ENCODE data around the gene MAP7D1. TPM values are rescaled to one million over a fixed set of nuclear protein-coding genes. Genes with fewer than 3 reads are reported as not detected.

Gene MAP7D1
- total and polyA plus RNA-seq, 10 of the 15 experiments (the other 5 are each of a cell fraction or from before 2014, with no cell fraction given), result 4.4 to 97.6 (median 24.2) TPM

DNA sequence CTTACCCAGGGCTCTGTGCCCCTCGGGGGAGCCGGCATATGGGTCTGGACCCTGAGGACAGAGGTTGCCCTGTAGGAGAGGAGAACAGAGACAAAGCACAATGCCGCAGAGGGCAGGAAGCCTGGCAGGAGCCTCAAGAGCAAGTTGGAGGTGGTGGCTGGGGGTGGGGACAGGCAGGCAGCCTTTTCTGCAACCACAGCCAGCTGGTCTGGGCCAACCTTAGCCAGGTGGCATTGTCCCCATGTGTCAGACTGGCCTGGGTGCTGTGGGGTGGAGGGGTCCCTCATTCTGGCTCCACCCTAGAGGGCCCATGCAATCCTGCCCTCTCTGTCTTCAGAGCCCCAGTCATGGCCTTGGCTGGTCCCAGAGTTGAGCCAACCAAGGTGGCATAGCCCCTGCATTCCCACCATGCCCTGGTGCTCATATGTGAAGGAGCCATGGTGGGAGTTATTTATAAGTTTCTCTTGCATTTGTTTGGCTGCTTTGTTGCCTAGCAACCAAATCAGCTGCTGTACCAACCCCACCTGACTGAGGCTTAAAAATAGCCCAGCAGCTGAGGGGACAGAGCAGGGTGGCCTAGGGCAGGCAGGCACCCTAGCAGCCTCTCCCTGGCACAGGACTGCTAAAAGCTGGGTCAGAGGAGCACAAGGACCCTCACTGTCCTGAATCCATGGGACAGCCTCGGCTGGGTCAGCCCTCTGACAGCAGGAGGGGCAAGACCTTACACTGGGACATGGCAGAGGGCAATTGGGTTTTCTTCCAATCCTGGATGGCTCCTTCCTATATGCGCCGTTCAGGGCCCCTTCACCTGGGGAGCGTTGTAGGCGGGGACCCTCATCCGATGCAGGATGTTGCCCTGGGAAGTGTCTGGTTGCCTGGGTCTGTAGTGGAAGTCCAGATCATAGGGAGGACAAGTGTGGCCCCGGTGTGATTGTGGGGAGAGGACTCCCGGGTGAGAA, 19.5 kb downstream of the MAP7D1 start (continued):
- TF ChIP-seq ZBTB40 (IDR thresholded peaks at IDR 0.05; ENCODE audit: borderline replicate concordance), result no peak
- no peak for TF ChIP-seq NBN (IDR thresholded peaks at IDR 0.05)
- TF ChIP-seq STAT1 (conservative IDR thresholded peaks at IDR 0.05), result no peak
- no peak for TF ChIP-seq POLR2A (IDR thresholded peaks at IDR 0.05; ENCODE audit: low read depth, low read length)
- TF ChIP-seq, protein P1, sequence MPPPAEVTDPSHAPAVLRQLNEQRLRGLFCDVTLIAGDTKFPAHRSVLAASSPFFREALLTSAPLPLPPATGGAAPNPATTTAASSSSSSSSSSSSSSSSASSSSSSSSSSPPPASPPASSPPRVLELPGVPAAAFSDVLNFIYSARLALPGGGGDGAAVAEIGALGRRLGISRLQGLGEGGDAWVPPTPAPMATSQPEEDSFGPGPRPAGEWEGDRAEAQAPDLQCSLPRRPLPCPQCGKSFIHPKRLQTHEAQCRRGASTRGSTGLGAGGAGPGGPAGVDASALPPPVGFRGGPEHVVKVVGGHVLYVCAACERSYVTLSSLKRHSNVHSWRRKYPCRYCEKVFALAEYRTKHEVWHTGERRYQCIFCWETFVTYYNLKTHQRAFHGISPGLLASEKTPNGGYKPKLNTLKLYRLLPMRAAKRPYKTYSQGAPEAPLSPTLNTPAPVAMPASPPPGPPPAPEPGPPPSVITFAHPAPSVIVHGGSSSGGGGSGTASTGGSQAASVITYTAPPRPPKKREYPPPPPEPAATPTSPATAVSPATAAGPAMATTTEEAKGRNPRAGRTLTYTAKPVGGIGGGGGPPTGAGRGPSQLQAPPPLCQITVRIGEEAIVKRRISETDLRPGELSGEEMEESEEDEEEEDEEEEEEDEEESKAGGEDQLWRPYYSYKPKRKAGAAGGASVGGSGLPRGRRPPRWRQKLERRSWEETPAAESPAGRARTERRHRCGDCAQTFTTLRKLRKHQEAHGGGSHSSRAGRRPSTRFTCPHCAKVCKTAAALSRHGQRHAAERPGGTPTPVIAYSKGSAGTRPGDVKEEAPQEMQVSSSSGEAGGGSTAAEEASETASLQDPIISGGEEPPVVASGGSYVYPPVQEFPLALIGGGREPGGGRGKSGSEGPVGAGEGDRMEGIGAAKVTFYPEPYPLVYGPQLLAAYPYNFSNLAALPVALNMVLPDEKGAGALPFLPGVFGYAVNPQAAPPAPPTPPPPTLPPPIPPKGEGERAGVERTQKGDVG (CRISPR knock-in tag; IDR thresholded peaks at IDR 0.05), result no peak
- TF ChIP-seq SMC3 (IDR thresholded peaks at IDR 0.05; ENCODE audit: borderline replicate concordance, low read length), result no peak
- no peak for TF ChIP-seq BHLHE40 (IDR thresholded peaks at IDR 0.05; ENCODE audit: borderline replicate concordance in 1 of 2, low read depth in 2 of 2, low read length in 1 of 2)
- TF ChIP-seq, protein P2, sequence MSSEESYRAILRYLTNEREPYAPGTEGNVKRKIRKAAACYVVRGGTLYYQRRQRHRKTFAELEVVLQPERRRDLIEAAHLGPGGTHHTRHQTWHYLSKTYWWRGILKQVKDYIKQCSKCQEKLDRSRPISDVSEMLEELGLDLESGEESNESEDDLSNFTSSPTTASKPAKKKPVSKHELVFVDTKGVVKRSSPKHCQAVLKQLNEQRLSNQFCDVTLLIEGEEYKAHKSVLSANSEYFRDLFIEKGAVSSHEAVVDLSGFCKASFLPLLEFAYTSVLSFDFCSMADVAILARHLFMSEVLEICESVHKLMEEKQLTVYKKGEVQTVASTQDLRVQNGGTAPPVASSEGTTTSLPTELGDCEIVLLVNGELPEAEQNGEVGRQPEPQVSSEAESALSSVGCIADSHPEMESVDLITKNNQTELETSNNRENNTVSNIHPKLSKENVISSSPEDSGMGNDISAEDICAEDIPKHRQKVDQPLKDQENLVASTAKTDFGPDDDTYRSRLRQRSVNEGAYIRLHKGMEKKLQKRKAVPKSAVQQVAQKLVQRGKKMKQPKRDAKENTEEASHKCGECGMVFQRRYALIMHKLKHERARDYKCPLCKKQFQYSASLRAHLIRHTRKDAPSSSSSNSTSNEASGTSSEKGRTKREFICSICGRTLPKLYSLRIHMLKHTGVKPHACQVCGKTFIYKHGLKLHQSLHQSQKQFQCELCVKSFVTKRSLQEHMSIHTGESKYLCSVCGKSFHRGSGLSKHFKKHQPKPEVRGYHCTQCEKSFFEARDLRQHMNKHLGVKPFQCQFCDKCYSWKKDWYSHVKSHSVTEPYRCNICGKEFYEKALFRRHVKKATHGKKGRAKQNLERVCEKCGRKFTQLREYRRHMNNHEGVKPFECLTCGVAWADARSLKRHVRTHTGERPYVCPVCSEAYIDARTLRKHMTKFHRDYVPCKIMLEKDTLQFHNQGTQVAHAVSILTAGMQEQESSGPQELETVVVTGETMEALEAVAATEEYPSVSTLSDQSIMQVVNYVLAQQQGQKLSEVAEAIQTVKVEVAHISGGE (CRISPR knock-in tag; IDR thresholded peaks at IDR 0.05), result no peak
- no peak for TF ChIP-seq IRF4 (IDR thresholded peaks at IDR 0.05; ENCODE audit: low read depth, low read length)
- TF ChIP-seq YY1 (IDR thresholded peaks at IDR 0.05; ENCODE audit: low read depth, low read length), result no peak
- no peak for TF ChIP-seq RCOR1 (conservative IDR thresholded peaks at IDR 0.05; ENCODE audit: low read depth, low read length)
- TF ChIP-seq DPF2 (IDR thresholded peaks at IDR 0.05), result no peak
- TF ChIP-seq SP1 (IDR thresholded peaks at IDR 0.05; ENCODE audit: low read depth, low read length), result no peak
- no peak for TF ChIP-seq CREB1 (IDR thresholded peaks at IDR 0.05; ENCODE audit: low read depth)
- no peak for TF ChIP-seq ATF2 (IDR thresholded peaks at IDR 0.05; ENCODE audit: low read length)
- TF ChIP-seq RAD21 (IDR thresholded peaks at IDR 0.05; ENCODE audit: insufficient read depth, low read depth, low read length), result no peak
- TF ChIP-seq POLR2AphosphoS5 (IDR thresholded peaks at IDR 0.05; ENCODE audit: low read length), result peak; percentile 27; the same call in 1 of the 2 replicates
